GM12872 (cell line): ENCODE results near the gene CAMK2B.

Experiments
- TF ChIP-seq, protein P1 (sequence below): IDR thresholded peaks from 3 replicates; pipeline ENCODE4 v1.5.1; 2011; ENCODE audit warnings: low read depth, mild to moderate bottlenecking, low read length, moderate library complexity; ENCODE audit not compliant: insufficient read depth

CAMK2B gene

DNA sequence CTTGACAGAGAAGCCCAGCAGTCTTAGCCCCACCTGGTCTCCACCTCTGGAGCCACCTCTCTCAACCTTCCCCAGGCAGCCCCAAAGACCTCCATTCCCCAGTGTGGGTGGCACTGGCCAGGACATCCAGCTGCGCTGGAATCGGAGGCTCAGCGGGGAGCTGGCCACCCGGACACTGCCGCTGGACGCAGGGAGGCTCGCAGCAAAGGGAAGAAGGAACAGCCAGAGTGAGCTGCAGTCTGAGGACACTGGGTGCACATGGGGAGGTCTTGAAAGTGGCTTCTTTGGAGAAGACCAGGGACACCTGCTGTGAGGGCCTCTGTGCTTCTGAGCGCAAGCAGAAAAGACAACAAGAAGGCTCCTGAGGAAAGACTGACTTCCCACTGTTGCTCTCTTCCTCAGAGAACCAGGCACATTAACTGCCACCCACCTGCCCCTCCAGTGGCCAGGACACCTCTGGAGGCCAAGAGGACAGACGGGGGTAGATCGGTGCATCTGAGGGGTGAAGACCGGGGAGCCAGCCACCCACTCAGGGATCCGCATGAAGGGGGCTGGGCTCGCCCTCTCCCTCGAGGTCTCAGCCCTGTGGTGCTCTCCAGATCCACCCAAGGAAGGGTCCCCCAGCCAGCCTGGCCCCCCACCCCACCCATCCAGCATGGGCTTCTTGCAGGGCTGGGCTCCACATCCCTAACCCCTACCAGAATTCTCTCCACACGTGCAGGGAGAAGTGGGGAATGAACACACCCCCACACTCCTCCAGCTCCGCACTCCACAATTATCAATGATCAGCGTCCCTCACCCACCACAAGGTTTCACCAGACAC is 1.8 kb downstream of the CAMK2B start:
- TF ChIP-seq, protein P1, sequence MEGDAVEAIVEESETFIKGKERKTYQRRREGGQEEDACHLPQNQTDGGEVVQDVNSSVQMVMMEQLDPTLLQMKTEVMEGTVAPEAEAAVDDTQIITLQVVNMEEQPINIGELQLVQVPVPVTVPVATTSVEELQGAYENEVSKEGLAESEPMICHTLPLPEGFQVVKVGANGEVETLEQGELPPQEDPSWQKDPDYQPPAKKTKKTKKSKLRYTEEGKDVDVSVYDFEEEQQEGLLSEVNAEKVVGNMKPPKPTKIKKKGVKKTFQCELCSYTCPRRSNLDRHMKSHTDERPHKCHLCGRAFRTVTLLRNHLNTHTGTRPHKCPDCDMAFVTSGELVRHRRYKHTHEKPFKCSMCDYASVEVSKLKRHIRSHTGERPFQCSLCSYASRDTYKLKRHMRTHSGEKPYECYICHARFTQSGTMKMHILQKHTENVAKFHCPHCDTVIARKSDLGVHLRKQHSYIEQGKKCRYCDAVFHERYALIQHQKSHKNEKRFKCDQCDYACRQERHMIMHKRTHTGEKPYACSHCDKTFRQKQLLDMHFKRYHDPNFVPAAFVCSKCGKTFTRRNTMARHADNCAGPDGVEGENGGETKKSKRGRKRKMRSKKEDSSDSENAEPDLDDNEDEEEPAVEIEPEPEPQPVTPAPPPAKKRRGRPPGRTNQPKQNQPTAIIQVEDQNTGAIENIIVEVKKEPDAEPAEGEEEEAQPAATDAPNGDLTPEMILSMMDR, result no peak

DNA sequence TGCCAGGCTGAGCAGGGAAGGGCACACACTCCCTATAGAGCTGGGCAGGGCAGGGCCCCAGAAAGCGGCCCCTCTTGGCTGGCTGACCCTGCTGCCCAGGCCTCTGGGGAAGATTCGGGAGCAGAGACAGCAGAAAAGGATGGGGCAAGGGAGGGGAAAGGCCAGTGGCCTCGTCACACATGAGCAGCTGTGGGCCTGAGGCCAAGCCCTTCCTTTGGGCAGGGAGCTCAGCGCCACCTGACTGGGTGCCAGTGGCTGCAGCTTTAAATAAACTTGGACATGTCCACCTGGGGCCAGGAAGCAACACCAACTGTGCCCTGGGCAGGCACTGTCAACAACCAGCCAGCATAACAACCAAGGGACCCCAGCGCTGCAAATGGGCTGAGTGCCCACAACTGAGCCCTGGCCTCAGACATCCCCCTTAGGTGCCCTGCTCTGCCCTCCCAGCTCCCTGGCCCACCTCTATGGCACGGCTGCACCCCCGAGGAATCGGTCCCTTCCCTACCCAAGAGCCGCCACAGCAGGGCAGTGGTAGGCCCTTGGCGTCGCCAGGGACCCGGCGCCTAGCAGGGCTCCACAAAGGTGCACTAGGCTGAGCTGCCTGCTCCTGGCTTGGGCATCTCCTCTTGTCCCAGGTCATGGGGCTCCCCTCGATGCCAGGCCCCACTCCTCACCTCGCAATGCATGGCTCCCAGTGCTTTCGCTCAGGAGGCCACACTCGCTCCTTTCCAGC is 2.6 kb downstream of the CAMK2B start:
- TF ChIP-seq, protein P1, result no peak

DNA sequence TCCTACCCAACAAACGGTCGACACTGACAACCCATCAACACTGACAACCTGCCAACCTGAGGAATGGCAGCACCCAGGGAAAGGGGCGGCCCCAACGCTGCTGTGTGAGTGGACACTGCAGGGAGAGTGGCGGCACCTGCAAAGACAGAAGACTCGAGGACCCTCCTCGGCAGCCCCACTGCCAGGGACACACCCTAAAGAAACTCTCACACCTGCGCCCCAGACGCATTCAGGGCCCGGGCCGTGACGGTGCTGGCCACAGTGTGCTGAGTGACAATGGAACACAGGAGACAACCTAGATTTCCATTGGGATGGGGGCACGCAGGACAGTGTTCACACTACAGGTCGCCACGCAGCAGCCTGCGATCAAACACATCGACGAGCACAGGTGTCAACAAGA is 3.6 kb downstream of the CAMK2B start:
- TF ChIP-seq, protein P1, result no peak

GRCh38 chr7:44320794-44321371 is 4.5 kb downstream of the CAMK2B start:
- TF ChIP-seq, protein P1, result no peak

DNA sequence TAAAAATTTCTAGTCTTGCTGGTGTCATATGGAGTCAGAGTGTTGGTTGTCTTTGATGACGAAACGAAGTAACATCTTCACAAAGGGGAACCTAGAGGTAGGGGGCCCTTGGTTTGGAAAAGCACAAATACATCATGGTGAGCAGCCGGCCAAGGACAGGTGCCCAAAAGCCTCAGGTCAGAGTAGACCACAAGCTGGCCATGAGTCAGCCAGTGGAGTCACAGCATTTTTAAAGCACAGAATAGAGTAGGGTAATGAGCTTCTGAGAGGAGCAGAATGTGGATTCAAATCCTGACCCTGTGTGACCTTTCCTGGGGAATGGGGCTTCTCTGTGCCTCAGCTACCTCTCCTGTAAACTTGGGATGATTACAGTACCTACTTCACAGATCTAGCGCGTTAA is 5.3 kb downstream of the CAMK2B start:
- TF ChIP-seq, protein P1, result no peak

GRCh38 chr7:44318332-44318731 is 7.1 kb downstream of the CAMK2B start:
- TF ChIP-seq, protein P1, result no peak

GRCh38 chr7:44315301-44315903 is 10.0 kb downstream of the CAMK2B start:
- TF ChIP-seq, protein P1, result no peak
